Activated CD8-positive, alpha-beta T cell treated with anti-CD3 and anti-CD28 coated beads, Interleukin-2, amount 10 ng/mL, durations not matched to agents 7 days and 5 days (primary cell): ENCODE data around the gene ARL13A. TPM values are rescaled to one million over a fixed set of nuclear protein-coding genes. Genes with fewer than 3 reads are reported as not detected.
A peak's percentile ranks its signal among the peaks of the same experiment; 100 is the strongest.

ENCODE experiments used
- ATAC-seq: fragments of 150-1000 bp; cut with Tn5 transposase; one replicate; pipeline ENCODE4 v1.10.0; 2021; ENCODE audit warnings: moderate library complexity
- CTCF ChIA-PET: fragments of 350-600 bp; sonication (Branson Sonifier 250); formaldehyde crosslinking; loops from one replicate; lab custom pipeline; 2021; ENCODE audit warnings: antibody characterized with exemption; lab: Charles Lee
- POLR2A ChIA-PET: fragments of 350-600 bp; sonication (Branson Sonifier 250); formaldehyde crosslinking; loops from one replicate; lab custom pipeline; 2021; ENCODE audit warnings: antibody characterized with exemption; lab: Charles Lee
- DNase-seq: peaks from one replicate; pipeline ENCODE4 v3.0.0-alpha.2; 2020
- H3K27ac Mint-ChIP-seq: one replicate; pipeline ENCODE4 v1.8.0; 2021; ENCODE audit warnings: mild to moderate bottlenecking, mixed read lengths
- H3K27me3 Mint-ChIP-seq: one replicate; pipeline ENCODE4 v1.8.0; 2021; ENCODE audit warnings: low read depth, mixed read lengths
- H3K36me3 Mint-ChIP-seq: one replicate; pipeline ENCODE4 v1.8.0; 2021; ENCODE audit warnings: low read depth, mixed read lengths
- H3K4me1 Mint-ChIP-seq: one replicate; pipeline ENCODE4 v1.8.0; 2021; ENCODE audit warnings: low read depth, mixed read lengths
- H3K4me3 Mint-ChIP-seq: one replicate; pipeline ENCODE4 v1.8.0; 2021; ENCODE audit warnings: mild to moderate bottlenecking, mixed read lengths
- H3K9me3 Mint-ChIP-seq: one replicate; pipeline ENCODE4 v1.8.0; 2022; ENCODE audit warnings: mixed read lengths; ENCODE audit not compliant: insufficient read depth
- total RNA-seq, 2 experiments: library from RNA; stranded (reverse); gene quantifications; one replicate each; pipeline ENCODE4 v1.2.3, GENCODE V29; 2021

Gene ARL13A
- not detected for total RNA-seq

DNA sequence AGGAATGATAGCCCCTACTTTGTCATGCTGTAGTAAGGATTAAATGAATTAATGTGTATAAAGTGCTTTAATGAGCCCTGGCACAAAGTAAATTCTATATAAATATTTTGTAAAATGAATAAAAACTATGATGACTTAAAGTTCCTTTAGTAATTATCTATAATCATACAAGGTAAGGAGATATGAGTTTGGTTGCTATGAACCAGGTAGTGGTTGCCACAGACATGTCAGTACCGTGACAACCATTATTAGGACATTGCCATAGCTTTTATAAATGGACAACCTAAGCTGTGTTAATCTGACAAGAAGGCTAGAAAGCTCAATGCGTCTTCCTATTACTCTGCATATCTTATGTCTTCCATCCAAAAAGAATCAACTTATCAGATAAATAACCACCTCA is at the start of gene ARL13A:
Gene ARL13A (plus strand): TSS at position 301 of the 400 bp plus-strand sequence. CDS start 3,982 bp downstream, outside the sequence.
- DNase-seq = no peak
- no peak within 1 kb of the TSS for H3K4me3 Mint-ChIP-seq
- H3K4me1 Mint-ChIP-seq = no peaks in the 10 kb centered on the region
- H3K9me3 Mint-ChIP-seq = no peaks in the 10 kb centered on the region
- no peak within 1 kb of the TSS for H3K27ac Mint-ChIP-seq
- H3K36me3 Mint-ChIP-seq = no peaks in the 10 kb centered on the region
- ChIA-PET POLR2A (no interaction called here), CTCF (no interaction called here)
- H3K27me3 Mint-ChIP-seq = no peaks in the 10 kb centered on the region
- ATAC-seq = no peak

DNA sequence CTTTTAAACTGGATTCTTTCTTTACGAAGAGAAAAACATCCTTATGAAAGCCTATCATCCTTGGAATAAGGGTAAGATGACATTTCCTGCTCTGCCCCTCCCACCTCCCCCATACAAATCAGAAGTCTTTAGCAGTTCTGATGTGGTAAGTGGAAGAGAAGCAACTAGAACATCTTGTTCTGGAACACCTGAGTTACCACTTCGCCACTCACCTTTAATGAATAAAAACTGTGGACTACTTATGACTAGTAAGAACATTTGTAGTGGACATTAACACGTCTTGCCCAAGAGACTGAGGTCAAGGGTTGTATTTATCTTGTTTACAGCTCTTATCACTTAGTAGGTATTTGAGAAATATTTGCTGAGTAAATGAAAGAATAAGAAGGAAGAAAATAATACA is 45.1 kb upstream of the ARL13A start:
- ChIA-PET POLR2A (no interaction called here), CTCF (no interaction called here)
- DNase-seq (no peak), ATAC-seq (no peak)
- Mint-ChIP-seq H3K36me3 (no peaks in the 10 kb centered on the region), H3K27ac (no peak overlapping the region), H3K27me3 (no peaks in the 10 kb centered on the region), H3K9me3 (no peaks in the 10 kb centered on the region), H3K4me3 (no peak overlapping the region), H3K4me1 (peaks cover 4% of the 10 kb centered on the region)

DNA sequence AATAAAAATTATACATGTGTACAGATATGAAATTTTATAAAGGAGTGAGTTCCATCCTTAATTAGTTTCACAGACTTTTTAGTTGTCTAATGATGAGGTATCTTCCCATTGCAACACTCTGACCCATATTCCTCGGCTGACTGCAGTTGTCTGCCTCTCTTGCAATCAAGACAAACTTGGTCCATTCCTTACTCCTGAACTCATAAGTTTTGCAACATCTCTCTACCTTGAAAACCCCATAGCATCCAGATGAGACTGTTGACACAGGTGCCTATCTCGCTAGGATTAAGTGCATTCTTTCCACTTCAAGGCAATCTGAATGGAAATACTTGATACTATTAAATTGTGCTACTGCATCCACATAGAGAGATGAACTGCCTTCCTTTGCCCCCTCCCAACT is 43.1 kb upstream of the ARL13A start:
- ATAC-seq = no peak
- no peak overlapping the region for H3K4me3 Mint-ChIP-seq
- H3K9me3 Mint-ChIP-seq = no peaks in the 10 kb centered on the region
- no peaks in the 10 kb centered on the region for H3K27me3 Mint-ChIP-seq
- no peak for DNase-seq
- ChIA-PET POLR2A (no interaction called here), CTCF (no interaction called here)
- H3K4me1 Mint-ChIP-seq = peaks cover 11% of the 10 kb centered on the region
- no peak overlapping the region for H3K27ac Mint-ChIP-seq
- H3K36me3 Mint-ChIP-seq = no peaks in the 10 kb centered on the region

- POLR2A ChIA-PET = interaction anchor here (0.6 kb wide), 1 partner anchor 140 kb away, joined by 7 read pairs; no protein-coding TSS in a partner anchor
- DNase-seq (peak; percentile 38), ATAC-seq (peak; percentile 78)
- Mint-ChIP-seq H3K4me3 (peak within 1 kb of the TSS; percentile 76), H3K27ac (no peak within 1 kb of the TSS), H3K4me1 (peaks cover 16% of the 10 kb centered on the region), H3K36me3 (no peaks in the 10 kb centered on the region), H3K27me3 (no peaks in the 10 kb centered on the region), H3K9me3 (no peaks in the 10 kb centered on the region)
- CTCF ChIA-PET = no interaction called here
These were observed 40.6 kb upstream of the ARL13A start, which contains the start of gene XKRX for GRCh38 chrX:100928660-100929613. XKRX (minus strand) TSS chrX:100928917; CDS start chrX:100928304, 613 bp downstream.

- ATAC-seq (no peak), DNase-seq (no peak)
- H3K27ac Mint-ChIP-seq = no peak overlapping the region
- no peaks in the 10 kb centered on the region for H3K9me3 Mint-ChIP-seq
- H3K4me3 Mint-ChIP-seq = no peak overlapping the region
- POLR2A ChIA-PET = no interaction called here
- no peaks in the 10 kb centered on the region for H3K27me3 Mint-ChIP-seq
- H3K36me3 Mint-ChIP-seq = no peaks in the 10 kb centered on the region
- peaks cover 16% of the 10 kb centered on the region for H3K4me1 Mint-ChIP-seq
- CTCF ChIA-PET = no interaction called here
These were observed 38.1 kb upstream of the ARL13A start for GRCh38 chrX:100931218-100931924.

- Mint-ChIP-seq H3K27me3 (no peaks in the 10 kb centered on the region), H3K4me1 (peaks cover 16% of the 10 kb centered on the region), H3K36me3 (no peaks in the 10 kb centered on the region), H3K27ac (no peak overlapping the region), H3K9me3 (no peaks in the 10 kb centered on the region), H3K4me3 (no peak overlapping the region)
- DNase-seq (no peak), ATAC-seq (no peak)
- CTCF ChIA-PET = no interaction called here
- POLR2A ChIA-PET = no interaction called here
These were observed 37.6 kb upstream of the ARL13A start for GRCh38 chrX:100931925-100932285.

DNA sequence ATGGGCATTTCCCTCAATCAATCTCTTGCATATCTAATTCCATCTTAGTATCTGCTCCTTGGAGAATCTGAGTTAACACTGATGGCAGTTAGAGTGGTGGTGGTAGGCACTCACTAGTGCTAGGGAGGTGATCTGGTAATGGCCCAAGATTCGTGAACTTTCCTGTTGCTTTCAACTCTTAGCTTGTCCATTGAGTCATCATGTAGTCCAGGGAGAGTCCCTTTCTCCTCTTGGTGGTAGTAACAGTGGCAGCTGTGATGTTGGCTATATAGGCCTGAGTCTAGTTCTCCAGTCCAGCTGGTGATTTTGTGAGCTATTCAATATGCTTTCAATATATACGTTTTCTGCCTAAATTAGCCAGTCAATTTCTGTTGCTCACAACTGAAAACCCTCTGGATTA is 33.7 kb upstream of the ARL13A start:
- no peak for ATAC-seq
- Mint-ChIP-seq H3K27ac (no peak overlapping the region), H3K4me1 (peaks cover 8% of the 10 kb centered on the region), H3K9me3 (no peaks in the 10 kb centered on the region), H3K36me3 (no peaks in the 10 kb centered on the region), H3K27me3 (no peaks in the 10 kb centered on the region), H3K4me3 (no peak overlapping the region)
- ChIA-PET CTCF (no interaction called here), POLR2A (no interaction called here)
- no peak for DNase-seq

DNA sequence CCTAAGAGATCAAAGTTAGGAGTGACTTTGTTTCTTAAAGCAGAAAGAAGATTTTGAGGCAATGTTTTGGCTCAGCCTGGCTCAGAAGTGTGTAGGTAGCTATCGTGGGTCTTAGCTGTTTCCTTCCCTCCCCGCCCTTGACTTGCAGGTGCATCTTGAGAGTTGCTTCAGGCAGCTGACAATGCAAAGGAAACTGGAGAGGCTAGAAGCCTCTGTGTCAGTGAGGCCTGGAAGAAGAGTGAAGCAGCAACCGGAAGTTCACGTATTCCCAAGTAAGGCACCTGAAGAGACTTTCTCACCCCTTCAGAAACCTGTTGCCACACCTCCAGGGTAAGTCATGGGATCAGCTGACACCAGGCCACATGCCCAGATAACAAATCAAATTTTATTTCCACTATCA is 30.2 kb upstream of the ARL13A start:
- Mint-ChIP-seq H3K27ac (no peak overlapping the region), H3K36me3 (no peaks in the 10 kb centered on the region), H3K4me1 (peaks cover 2% of the 10 kb centered on the region), H3K9me3 (no peaks in the 10 kb centered on the region), H3K4me3 (no peak overlapping the region), H3K27me3 (no peaks in the 10 kb centered on the region)
- CTCF ChIA-PET = no interaction called here
- POLR2A ChIA-PET = no interaction called here
- ATAC-seq (no peak), DNase-seq (no peak)

GRCh38 chrX:100944601-100945000 is 24.9 kb upstream of the ARL13A start:
- no peaks in the 10 kb centered on the region for H3K4me1 Mint-ChIP-seq

DNA sequence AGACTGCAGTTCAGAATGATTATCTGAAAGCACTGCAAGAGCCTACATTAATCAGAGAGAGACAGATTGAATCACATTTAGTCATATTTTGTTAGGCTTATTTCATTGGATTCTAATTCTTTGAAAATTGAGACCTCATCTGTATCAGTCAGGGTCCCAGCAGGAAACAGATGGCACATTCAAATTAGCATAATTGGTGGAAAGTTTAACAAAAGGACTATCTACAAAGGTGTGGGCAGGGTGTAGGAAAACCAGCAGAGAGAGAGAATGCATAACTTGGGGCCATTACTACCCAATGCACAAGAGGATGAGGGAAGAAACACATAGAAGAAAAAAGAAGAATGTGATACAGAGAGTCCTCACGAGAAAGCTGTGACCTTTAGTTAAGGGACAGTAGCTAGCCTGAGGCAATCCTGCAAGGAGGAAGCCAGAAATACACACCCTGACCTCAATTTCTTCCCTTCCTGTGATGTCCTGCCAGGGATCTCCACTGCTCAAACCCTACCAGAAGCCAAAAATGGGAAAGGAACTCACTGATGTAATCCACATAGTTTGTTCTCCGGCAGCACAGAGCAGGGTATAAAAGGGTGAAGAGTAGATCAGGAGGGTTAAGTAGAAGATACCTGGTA is 23.1 kb upstream of the ARL13A start:
- no peak for DNase-seq
- ATAC-seq = no peak
- CTCF ChIA-PET = no interaction called here

More at GRCh38 chrX:100944601-100945000, 24.9 kb upstream of the ARL13A start:
- POLR2A ChIA-PET = no interaction called here
- H3K9me3 Mint-ChIP-seq = no peaks in the 10 kb centered on the region
- H3K36me3 Mint-ChIP-seq = no peaks in the 10 kb centered on the region
- DNase-seq (no peak), ATAC-seq (no peak)
- no peaks in the 10 kb centered on the region for H3K27me3 Mint-ChIP-seq
- H3K4me3 Mint-ChIP-seq = no peak overlapping the region
- CTCF ChIA-PET = no interaction called here
- no peak overlapping the region for H3K27ac Mint-ChIP-seq

DNA sequence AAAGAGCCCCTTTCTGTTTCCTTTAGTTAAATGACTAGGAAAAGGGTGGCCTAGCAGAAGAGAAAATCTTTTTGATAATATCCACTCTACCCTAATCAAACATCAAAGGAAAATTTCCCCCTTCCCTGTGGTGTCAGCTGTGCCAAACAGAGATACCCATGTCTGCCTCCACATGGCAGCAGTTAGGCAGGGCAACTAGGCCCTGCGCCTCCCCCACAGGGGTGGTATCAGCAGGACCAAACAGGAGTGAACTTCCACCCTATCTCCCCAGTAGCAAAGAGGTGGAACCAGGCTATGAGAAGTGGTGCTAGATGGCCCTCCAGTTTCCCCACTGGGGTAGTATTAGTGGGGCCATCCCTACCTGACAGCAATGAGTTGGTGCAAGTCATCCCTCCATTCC is 21.0 kb upstream of the ARL13A start:
- CTCF ChIA-PET = no interaction called here
- no peaks in the 10 kb centered on the region for H3K4me1 Mint-ChIP-seq
- POLR2A ChIA-PET = no interaction called here

More for the DNA sequence above, 23.1 kb upstream of the ARL13A start:
- Mint-ChIP-seq H3K9me3 (no peaks in the 10 kb centered on the region), H3K27me3 (no peaks in the 10 kb centered on the region), H3K4me3 (no peak overlapping the region), H3K27ac (no peak overlapping the region), H3K36me3 (no peaks in the 10 kb centered on the region), H3K4me1 (no peaks in the 10 kb centered on the region)
- POLR2A ChIA-PET = no interaction called here

DNA sequence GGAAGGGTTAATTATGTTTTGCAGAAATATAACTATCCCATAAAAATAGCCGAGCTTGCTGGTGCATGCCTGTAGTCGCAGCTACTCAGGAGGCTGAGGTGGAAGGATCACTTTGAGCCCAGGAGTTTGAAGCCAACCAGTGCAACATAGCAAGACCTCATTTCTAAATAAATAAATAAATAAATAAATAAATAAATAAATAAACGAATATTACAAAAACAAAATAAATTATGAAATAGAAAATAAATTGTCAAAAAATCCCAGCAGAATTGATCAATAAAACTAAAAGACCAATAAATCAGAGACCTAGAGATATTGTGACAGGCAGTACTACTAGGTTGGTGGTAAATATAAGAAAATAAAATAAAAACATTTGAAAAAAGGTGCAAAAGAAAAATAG is 6.7 kb upstream of the ARL13A start:
- Mint-ChIP-seq H3K36me3 (no peaks in the 10 kb centered on the region), H3K27ac (no peak overlapping the region), H3K9me3 (no peaks in the 10 kb centered on the region), H3K4me3 (no peak overlapping the region), H3K4me1 (no peaks in the 10 kb centered on the region), H3K27me3 (no peaks in the 10 kb centered on the region)
- ChIA-PET POLR2A (no interaction called here), CTCF (no interaction called here)
- DNase-seq (no peak), ATAC-seq (no peak)

More for the DNA sequence above, 21.0 kb upstream of the ARL13A start:
- H3K27ac Mint-ChIP-seq = no peak overlapping the region
- ATAC-seq = no peak
- no peak overlapping the region for H3K4me3 Mint-ChIP-seq
- DNase-seq = no peak
- H3K36me3 Mint-ChIP-seq = no peaks in the 10 kb centered on the region
- H3K9me3 Mint-ChIP-seq = no peaks in the 10 kb centered on the region
- H3K27me3 Mint-ChIP-seq = no peaks in the 10 kb centered on the region
